CD4-positive, alpha-beta memory T cell (primary cell): ENCODE results near the gene QARS1. TPM values are rescaled to one million over a fixed set of nuclear protein-coding genes. Genes with fewer than 3 reads are reported as not detected.

Experiments
- CTCF ChIA-PET: fragments of 350-600 bp; sonication (Branson Sonifier 250); formaldehyde crosslinking; loops from one replicate; lab custom pipeline; 2021; ENCODE audit warnings: inconsistent platforms; ENCODE audit not compliant: partially characterized antibody; lab: Charles Lee
- POLR2A ChIA-PET: fragments of 350-600 bp; sonication (Branson Sonifier 250); formaldehyde crosslinking; loops from one replicate; lab custom pipeline; 2021; ENCODE audit not compliant: partially characterized antibody; lab: Charles Lee
- DNase-seq, 5 donors: peaks; one replicate each; pipeline versions ENCODE4 v3.0.0 to v3.0.0-alpha.2; 2020 to 2022; ENCODE audit warnings: mixed read lengths in 1 of 5
- H3K27ac ChIP-seq: one replicate; pipeline ENCODE4 v1.7.0; 2013; ENCODE audit warnings: low read depth, low read length
- H3K27me3 ChIP-seq: 2 replicates; pipeline ENCODE4 v1.7.0; 2013; ENCODE audit warnings: mild to moderate bottlenecking, low read length, moderate library complexity; ENCODE audit not compliant: insufficient read depth
- H3K36me3 ChIP-seq: 2 replicates; pipeline ENCODE4 v1.7.0; 2013; ENCODE audit warnings: mild to moderate bottlenecking, low read length, moderate library complexity; ENCODE audit not compliant: insufficient read depth
- H3K4me1 ChIP-seq: 2 replicates; pipeline ENCODE4 v1.7.0; 2013; ENCODE audit warnings: mild to moderate bottlenecking, low read length, moderate library complexity; ENCODE audit not compliant: insufficient read depth
- H3K4me3 ChIP-seq, 2 donors: one replicate each; pipeline ENCODE4 v1.7.0; 2013; ENCODE audit warnings: low read length in 2 of 2, mild to moderate bottlenecking in 1 of 2
- H3K9me3 ChIP-seq, 2 donors: one replicate each; pipeline ENCODE4 v1.7.0; 2013; ENCODE audit warnings: low read length in 2 of 2, control low read depth in 1 of 2; ENCODE audit not compliant: control insufficient read depth in 1 of 2
- H3K27ac Mint-ChIP-seq, 7 donors: one replicate each; pipeline ENCODE4 v1.8.0; 2020 to 2021; ENCODE audit warnings: mixed read lengths in 7 of 7, mild to moderate bottlenecking in 6 of 7, inconsistent platforms in 3 of 7, moderate library complexity in 3 of 7
- H3K27me3 Mint-ChIP-seq, 2 donors: one replicate each; pipeline ENCODE4 v1.8.0; 2020 to 2021; ENCODE audit warnings: mixed read lengths in 2 of 2
- H3K36me3 Mint-ChIP-seq, 2 donors: one replicate each; pipeline ENCODE4 v1.8.0; 2020 to 2021; ENCODE audit warnings: mixed read lengths in 2 of 2, inconsistent platforms in 1 of 2, mild to moderate bottlenecking in 1 of 2
- H3K4me1 Mint-ChIP-seq, 4 donors: one replicate each; pipeline ENCODE4 v1.8.0; 2020 to 2021; ENCODE audit warnings: mixed read lengths in 4 of 4, mild to moderate bottlenecking in 1 of 4
- H3K4me3 Mint-ChIP-seq, 8 donors: one replicate each; pipeline ENCODE4 v1.8.0; 2020 to 2021; ENCODE audit warnings: mixed read lengths in 8 of 8, mild to moderate bottlenecking in 7 of 8, moderate library complexity in 6 of 8, inconsistent platforms in 3 of 8
- H3K9me3 Mint-ChIP-seq, 8 donors: one replicate each; pipeline ENCODE4 v1.8.0; 2020 to 2021; ENCODE audit warnings: mixed read lengths in 8 of 8, mild to moderate bottlenecking in 5 of 8, inconsistent platforms in 3 of 8, moderate library complexity in 1 of 8
- intact Hi-C: fragments of 100-400 bp; cut with micrococcal nuclease; formaldehyde crosslinking; loops from one replicate; pipeline ENCODE4 v1.15.1; 2023
- polyA plus RNA-seq, 2 donors: library from polyadenylated mRNA; unstranded; fragments of 300-500 nt; fragmentation: Illumina TruSeq; gene quantifications; one replicate each; pipeline ENCODE4 v1.2.3, GENCODE V29; 2021
- total RNA-seq, 2 experiments: library from RNA; stranded (reverse); gene quantifications; one replicate each; pipeline ENCODE4 v1.2.3, GENCODE V29; 2021

The QARS1 gene
- total and polyA plus RNA-seq, 4 experiments from 2014 or later, result 102 to 199 (median 157) TPM

DNA sequence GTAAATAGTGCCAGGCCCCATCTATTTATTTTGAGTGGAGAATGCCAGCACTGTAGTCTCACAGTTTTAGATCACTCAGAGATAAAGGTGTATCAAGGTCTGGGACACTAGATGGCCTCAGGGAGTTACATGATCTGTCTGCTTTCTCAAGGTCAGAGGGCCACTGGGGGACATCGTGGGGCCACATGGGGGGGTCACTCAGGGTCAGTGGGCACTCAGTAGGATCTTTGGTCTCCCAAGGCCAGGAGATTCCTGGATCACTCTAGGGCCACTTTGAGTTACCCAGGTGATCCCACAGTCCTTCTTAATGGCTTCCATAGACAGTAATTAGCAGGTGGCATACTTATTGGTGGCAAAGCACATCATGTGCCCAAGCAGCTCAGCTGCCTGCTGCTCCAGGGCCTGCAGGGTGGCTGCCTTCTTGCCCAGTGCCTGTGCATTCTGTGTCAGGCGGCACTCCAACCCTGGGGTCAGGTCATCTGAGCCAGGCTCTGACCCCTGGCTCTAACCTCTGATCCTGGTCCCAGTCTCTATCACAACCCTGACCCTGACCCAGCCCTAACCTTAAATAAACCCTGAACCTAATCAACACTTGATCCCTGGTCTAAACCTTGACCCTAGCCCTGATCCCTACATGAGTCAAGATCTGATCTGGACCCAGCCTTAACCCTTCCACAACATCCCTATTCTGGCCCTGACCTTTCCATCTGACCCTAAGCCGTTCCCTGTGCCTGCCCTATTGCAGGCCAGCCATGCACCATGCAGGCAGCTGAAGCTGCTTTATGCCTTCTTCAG lies 30.1 kb upstream of the QARS1 start:
- H3K27ac Mint-ChIP-seq, result no peak overlapping the region
- CTCF ChIA-PET, result no interaction called here
- POLR2A ChIA-PET, result no interaction called here
- H3K4me1 ChIP-seq, result no peaks in the 10 kb centered on the region
- no peak for DNase-seq
- H3K36me3 Mint-ChIP-seq, result no peaks in the 10 kb centered on the region
- no peaks in the 10 kb centered on the region for H3K9me3 ChIP-seq
- H3K4me3 Mint-ChIP-seq, result no peak overlapping the region
- no peaks in the 10 kb centered on the region for H3K27me3 ChIP-seq
- no peaks in the 10 kb centered on the region for H3K36me3 ChIP-seq
- no peak overlapping the region for H3K27ac ChIP-seq
- H3K27me3 Mint-ChIP-seq, result peaks cover 7 to 18% of the 10 kb centered on the region in 2 donors
- intact Hi-C loops, result no loop called here
- H3K4me1 Mint-ChIP-seq, result no peaks in the 10 kb centered on the region
- H3K9me3 Mint-ChIP-seq, result no peaks in the 10 kb centered on the region
- H3K4me3 ChIP-seq, result no peak overlapping the region

DNA sequence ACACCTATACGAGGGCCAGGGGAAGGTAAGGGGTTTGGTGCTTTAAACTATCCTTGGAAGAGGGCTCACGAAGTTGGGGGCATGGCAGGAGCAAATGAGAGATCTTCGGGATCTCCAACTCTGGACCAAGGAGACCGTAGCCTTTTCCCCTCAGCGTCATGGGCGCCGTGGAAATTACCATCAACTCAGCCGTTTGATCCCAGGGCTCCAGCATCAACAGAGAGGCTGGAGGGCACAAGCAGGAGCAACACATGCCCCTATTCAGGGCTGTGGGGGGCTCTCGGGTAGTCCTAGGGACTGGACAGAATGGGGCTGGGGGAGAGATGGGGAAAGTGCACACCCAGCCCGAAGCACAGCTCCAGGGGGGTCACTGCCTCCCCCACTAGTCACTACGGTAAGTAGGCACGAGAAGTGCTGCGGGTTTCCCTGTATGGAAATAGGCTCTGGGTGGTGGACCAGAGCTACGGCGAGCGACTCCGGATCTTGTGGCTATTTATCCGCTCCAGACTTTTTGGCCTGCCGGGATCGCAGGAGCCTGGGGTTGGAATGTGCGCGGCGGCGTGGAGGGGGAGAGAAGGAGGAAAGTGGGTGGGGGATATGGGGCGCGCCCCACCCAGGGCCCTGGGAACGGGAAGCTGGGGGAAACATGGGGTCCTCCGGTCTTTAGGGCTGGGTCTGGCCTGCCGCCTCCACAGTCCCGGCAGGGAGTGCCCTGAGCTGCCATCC lies 28.8 kb upstream of the QARS1 start:
- CTCF ChIA-PET, result no interaction called here
- H3K9me3 ChIP-seq, result no peaks in the 10 kb centered on the region
- POLR2A ChIA-PET, result interaction anchor here (1.8 kb wide), 1 partner anchor 12 kb away, joined by 6 read pairs; the partner anchor contains the start of gene USP19
- DNase-seq, result no peak
- no peak overlapping the region for H3K4me3 ChIP-seq
- Mint-ChIP-seq H3K27me3 (peaks cover 5 to 18% of the 10 kb centered on the region in 2 donors), H3K4me3 (no peak overlapping the region), H3K4me1 (no peaks in the 10 kb centered on the region), H3K36me3 (no peaks in the 10 kb centered on the region), H3K9me3 (no peaks in the 10 kb centered on the region), H3K27ac (no peak overlapping the region)
- H3K27me3 ChIP-seq, result no peaks in the 10 kb centered on the region
- H3K27ac ChIP-seq, result no peak overlapping the region
- H3K36me3 ChIP-seq, result no peaks in the 10 kb centered on the region
- intact Hi-C loops, result no loop called here
- no peaks in the 10 kb centered on the region for H3K4me1 ChIP-seq

DNA sequence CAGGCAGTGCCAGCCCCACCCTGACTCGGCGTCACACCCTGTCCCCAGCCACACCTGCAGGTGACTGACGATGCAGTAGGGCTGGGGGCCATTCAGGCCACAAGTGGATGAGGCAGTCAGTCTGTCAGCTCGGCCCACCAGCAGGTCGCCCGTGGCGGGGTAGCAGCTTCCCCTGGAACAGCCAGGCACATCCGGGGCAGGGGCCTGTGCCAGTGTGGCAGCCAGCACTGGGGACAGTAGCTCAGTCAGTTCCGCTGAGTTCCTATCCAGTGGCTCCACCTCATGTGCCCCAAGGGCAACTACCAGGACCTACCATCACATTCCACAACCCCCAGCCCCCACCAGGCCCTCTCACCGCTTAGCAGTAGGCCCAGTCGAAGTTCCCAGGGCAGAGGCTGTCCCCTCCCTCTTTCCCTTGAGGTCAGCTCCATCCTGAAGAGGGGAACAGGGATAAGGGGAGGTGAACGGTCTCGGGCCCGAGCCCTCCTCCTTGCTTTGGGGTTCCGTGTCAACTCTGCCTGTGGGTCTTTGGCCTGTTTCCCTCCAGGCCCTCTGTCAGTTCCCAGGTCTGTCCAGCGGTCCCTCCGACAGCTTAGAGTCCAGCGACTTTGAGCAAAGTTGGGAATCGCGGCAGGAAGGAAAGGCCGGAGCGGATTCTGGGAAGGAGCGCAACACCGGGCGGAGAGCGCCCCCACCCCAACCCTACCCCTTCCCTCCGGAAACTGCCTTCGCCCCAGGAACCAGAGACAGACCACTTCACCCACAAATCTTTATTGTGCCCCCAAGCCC lies 28.1 kb upstream of the QARS1 start, which contains the start of gene LAMB2:
Gene LAMB2 (minus strand): TSS at position 614 of the 789 bp plus-strand sequence. CDS start 183 bp downstream, at position 431.
- Mint-ChIP-seq H3K27ac (no peak within 1 kb of the TSS), H3K4me1 (no peaks in the 10 kb centered on the region), H3K27me3 (peaks cover 5 to 16% of the 10 kb centered on the region in 2 donors), H3K4me3 (no peak within 1 kb of the TSS), H3K36me3 (no peaks in the 10 kb centered on the region), H3K9me3 (no peaks in the 10 kb centered on the region)
- Histone ChIP-seq H3K27me3 (no peaks in the 10 kb centered on the region), H3K4me3 (no peak within 1 kb of the TSS), H3K9me3 (no peaks in the 10 kb centered on the region), H3K4me1 (no peaks in the 10 kb centered on the region), H3K36me3 (no peaks in the 10 kb centered on the region), H3K27ac (no peak within 1 kb of the TSS)
- POLR2A ChIA-PET, result interaction anchor here (1.8 kb wide), 1 partner anchor 11 kb away, joined by 6 read pairs; the partner anchor contains the start of gene USP19
- intact Hi-C loops, result no loop called here
- DNase-seq, result no peak
- CTCF ChIA-PET, result interaction anchor here (0.7 to 1.0 kb wide), 2 partner anchors 24 to 145 kb away, joined by 3 read pairs; no protein-coding TSS in a partner anchor

DNA sequence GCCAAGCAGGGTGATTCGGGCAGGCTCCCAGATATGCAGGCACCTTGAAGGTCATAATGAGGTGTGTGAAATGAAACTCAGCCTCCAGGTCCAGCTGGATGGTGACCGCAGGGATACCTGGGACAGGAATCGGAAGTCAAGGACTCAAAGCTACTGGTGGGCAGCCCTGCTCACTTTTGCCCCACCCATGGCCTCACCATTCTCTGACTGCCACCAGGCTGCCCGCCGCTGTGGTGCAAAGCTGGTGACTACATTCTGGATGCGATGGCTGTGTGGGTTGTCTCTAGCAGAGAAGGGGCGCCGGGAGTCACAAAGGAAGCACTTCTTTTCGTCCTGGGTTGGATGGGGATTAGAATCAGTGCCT lies 27.5 kb upstream of the QARS1 start:
- no peaks in the 10 kb centered on the region for H3K36me3 Mint-ChIP-seq
- no peak overlapping the region for H3K4me3 ChIP-seq
- no peaks in the 10 kb centered on the region for H3K36me3 ChIP-seq
- H3K4me3 Mint-ChIP-seq, result no peak overlapping the region
- H3K27ac Mint-ChIP-seq, result no peak overlapping the region
- H3K9me3 Mint-ChIP-seq, result no peaks in the 10 kb centered on the region
- H3K9me3 ChIP-seq, result no peaks in the 10 kb centered on the region
- POLR2A ChIA-PET, result interaction anchor here (1.8 kb wide), 1 partner anchor 11 kb away, joined by 6 read pairs; the partner anchor contains the start of gene USP19
- no peaks in the 10 kb centered on the region for H3K4me1 Mint-ChIP-seq
- no peak for DNase-seq
- peaks cover 5 to 14% of the 10 kb centered on the region in 2 donors for H3K27me3 Mint-ChIP-seq
- CTCF ChIA-PET, result interaction anchor here (0.7 to 1.0 kb wide), 2 partner anchors 24 to 144 kb away, joined by 3 read pairs; no protein-coding TSS in a partner anchor
- no peak overlapping the region for H3K27ac ChIP-seq
- no peaks in the 10 kb centered on the region for H3K4me1 ChIP-seq
- intact Hi-C loops, result no loop called here
- H3K27me3 ChIP-seq, result no peaks in the 10 kb centered on the region

DNA sequence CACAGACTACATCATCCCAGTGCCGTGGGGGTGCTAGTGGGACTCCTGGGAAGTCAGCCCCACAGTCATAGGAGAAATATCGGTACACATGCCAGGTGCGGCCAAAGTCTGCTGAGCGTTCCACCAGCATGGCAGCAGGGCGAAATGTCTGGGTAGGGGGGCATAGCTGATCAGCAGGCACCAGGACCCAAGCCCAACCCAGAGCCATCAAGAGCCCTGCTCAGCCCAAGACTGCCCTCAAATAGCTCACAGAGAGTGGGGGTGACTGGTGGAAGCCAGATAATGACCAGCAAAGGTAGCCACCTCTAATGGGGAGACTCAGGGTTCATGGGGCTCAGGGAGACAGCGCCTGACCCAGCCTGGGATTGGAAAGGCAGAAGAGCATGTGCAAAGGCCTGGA lies 27.0 kb upstream of the QARS1 start:
- Mint-ChIP-seq H3K36me3 (no peaks in the 10 kb centered on the region), H3K27me3 (peaks cover 5 to 14% of the 10 kb centered on the region in 2 donors), H3K4me3 (peak overlapping the region in 1 of 8 donors; percentile 33), H3K9me3 (no peaks in the 10 kb centered on the region), H3K27ac (no peak overlapping the region), H3K4me1 (no peaks in the 10 kb centered on the region)
- Histone ChIP-seq H3K27ac (no peak overlapping the region), H3K36me3 (no peaks in the 10 kb centered on the region), H3K4me3 (no peak overlapping the region), H3K4me1 (no peaks in the 10 kb centered on the region), H3K9me3 (no peaks in the 10 kb centered on the region), H3K27me3 (no peaks in the 10 kb centered on the region)
- DNase-seq, result no peak
- ChIA-PET CTCF (interaction anchor here (1.0 kb wide), 1 partner anchor 25 kb away, joined by 3 read pairs; no protein-coding TSS in a partner anchor), POLR2A (no interaction called here)
- intact Hi-C loops, result no loop called here

DNA sequence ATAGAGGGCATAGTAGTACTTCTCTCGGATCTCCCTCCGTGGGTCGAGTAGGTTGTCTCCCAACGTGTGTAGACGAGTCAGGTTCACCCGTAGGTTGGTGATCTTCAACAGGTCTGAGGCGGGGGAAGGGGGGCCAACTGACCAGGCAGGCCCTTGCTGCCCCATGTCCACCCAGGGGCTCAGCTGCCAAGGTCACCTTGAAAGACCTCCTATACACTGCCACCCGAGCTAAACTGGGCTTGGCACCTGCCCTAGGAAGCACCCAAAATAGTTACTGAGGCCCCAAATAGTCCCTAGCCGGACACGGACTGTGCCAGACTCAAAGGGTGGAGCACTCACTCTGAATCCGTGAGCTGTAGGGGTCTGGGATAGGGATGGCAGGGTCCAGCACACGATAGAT lies 26.5 kb upstream of the QARS1 start:
- H3K4me3 Mint-ChIP-seq, result no peak overlapping the region
- no peaks in the 10 kb centered on the region for H3K4me1 Mint-ChIP-seq
- POLR2A ChIA-PET, result interaction anchor here (1.5 kb wide), 1 partner anchor 10 kb away, joined by 5 read pairs; the partner anchor contains the start of gene USP19
- no peak overlapping the region for H3K27ac Mint-ChIP-seq
- Histone ChIP-seq H3K27ac (no peak overlapping the region), H3K27me3 (no peaks in the 10 kb centered on the region), H3K36me3 (no peaks in the 10 kb centered on the region), H3K9me3 (no peaks in the 10 kb centered on the region), H3K4me3 (no peak overlapping the region), H3K4me1 (no peaks in the 10 kb centered on the region)
- H3K9me3 Mint-ChIP-seq, result no peaks in the 10 kb centered on the region
- H3K27me3 Mint-ChIP-seq, result peaks cover 4 to 14% of the 10 kb centered on the region in 2 donors
- intact Hi-C loops, result no loop called here
- DNase-seq, result no peak
- CTCF ChIA-PET, result interaction anchor here (1.4 kb wide), 1 partner anchor 26 kb away, joined by 3 read pairs; no protein-coding TSS in a partner anchor
- no peaks in the 10 kb centered on the region for H3K36me3 Mint-ChIP-seq
